NOMO-1 treated with DMSO at 0.1 percent for 48 hours (cell line): ENCODE results near the gene TSPAN9.

Experiments
- DNase-seq: peaks from one replicate; lab custom pipeline; 2025; ENCODE audit not compliant: unreplicated experiment; lab: John Stamatoyannopoulos, UW

TSPAN9 gene

DNA sequence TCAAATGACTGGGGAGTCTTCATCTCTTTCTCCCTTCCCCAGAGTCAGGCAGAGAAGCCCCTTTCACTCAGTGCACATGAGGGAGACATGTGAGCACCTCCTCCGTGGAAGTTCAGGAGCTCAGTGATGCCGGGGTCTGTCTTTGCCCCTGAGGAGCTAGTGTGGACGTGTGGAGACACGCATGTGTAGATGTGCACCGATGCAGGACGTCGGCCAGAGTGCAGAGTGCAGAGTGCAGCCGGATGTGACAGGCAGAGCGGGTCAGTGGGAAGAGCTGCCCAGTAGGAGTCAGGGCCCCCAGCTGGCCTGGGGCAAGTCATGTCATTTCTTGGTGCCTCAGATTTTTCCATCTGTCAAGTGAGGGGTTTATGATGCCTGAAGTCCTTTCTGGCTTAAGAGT is 20.7 kb downstream of the TSPAN9 start:
- DNase-seq = no peak

DNA sequence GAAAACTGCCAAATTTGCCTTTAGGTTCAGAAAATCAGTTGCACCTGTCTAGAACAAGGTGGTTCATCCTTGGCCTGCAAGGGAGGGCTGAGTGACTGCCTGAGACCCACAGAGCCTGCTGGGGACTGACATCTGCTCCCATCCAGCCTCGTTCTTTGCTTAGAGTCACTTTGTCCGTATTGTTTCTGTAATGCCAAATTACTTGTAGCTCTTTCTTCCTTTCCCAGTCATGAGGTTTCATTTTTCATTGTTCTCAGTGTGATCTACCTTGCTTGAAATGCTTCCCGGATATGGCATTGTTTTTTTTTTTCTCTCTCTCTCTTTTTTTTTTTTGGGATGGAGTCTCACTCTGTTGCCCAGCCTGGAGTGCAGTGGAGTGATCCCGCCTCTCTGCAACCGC is 21.3 kb downstream of the TSPAN9 start:
- DNase-seq = no peak

DNA sequence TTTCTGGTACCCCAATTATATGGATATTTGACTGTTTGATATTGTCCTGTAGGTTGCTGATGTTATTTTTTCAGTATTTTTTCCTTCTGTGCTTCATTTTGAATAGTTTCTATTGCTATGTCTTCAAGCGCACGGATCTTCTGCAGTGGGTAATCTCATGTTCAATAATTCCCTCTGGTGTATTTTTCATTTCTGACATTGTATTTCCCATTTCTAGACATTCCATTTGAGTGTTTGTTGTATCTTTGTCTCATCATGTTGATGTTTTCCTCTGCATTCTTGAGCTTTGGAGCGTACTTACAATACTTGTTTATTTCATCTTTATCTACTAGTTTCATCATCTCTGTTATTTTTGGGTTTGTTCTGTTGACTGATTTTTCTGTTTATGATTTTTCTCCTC is 22.0 kb downstream of the TSPAN9 start:
- no peak for DNase-seq

DNA sequence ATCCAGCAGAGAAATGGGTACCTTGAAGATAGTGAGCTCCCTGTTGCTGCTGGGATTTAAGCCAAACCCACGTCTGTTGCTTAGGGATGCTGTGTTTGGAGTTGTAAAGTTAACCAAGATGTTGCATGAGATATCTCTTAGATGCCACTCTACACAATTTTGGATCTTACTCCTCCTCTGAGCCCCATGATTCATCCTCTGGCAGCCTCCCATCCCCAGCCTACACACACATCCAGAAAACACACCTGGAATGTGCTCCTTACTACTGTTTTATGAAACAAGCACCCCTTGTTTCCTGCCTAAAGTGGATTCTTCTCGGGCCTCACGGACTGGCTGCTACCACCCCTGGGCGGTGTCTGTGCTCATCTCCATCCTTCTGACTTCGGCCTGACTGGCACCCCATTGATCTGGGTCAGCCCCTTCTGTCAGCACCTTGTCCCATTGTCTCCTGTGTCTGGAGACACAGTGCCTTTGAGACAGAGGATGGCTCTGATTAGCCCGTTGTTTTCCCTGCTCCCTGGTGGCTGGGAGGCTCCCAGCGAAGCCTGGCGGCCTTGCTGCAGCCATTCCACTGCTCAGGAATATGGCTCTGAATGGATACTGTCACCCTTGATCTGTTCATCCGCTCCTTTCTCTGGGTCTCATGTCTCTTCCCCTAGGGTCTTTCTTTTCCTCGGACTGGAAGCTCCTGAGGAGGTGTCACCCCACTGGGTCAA is 24.3 kb downstream of the TSPAN9 start:
- no peak for DNase-seq

DNA sequence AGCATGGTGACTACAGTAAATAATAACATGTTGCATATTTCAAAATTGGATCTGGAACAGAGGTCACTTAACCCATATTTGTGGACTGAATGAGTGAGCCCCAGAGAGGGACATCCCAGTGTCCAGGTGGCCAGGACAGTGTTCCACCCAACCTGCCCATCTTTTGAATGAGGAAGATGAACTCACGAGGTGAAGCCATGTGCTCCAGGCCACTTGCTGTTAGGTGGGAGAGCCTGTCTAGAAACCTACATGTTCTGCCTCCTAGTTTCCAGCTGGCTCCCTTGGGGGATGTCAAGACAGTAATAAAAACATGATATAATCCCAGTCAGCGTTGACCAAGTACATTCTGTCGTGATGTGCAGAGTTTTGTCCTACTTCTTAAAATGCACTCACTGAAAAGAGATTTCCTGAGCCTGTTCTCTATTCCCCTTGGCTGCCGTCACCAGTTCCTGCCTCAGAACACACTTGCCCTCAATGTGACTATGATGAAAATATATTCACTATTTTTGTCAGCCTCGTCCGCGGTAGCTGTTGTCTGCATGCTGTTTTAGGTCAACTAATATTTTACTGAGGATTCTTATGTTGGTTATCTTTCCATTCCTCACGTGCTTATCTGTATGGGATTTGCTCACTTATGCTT is 25.7 kb downstream of the TSPAN9 start:
- DNase-seq = no peak

DNA sequence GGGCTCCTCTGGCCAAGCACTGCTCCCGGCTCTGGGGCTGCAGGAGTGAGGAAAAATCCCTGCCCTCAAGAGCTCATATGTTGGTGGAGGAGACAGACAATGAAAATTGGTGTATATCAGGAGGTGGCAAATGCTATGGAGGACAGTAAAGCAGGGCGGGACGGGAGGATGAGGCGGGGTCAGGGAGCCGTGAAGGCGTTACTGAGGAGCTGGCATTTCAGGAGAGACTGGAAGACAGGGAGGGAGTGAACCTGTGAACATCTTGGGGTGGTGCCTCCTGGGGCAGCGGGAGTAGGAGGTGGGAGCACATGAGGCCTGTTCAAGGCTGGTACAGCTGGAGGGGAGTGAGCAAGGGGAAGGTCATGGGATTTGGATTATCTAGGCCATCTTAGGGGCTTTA is 26.6 kb downstream of the TSPAN9 start:
- DNase-seq = no peak

DNA sequence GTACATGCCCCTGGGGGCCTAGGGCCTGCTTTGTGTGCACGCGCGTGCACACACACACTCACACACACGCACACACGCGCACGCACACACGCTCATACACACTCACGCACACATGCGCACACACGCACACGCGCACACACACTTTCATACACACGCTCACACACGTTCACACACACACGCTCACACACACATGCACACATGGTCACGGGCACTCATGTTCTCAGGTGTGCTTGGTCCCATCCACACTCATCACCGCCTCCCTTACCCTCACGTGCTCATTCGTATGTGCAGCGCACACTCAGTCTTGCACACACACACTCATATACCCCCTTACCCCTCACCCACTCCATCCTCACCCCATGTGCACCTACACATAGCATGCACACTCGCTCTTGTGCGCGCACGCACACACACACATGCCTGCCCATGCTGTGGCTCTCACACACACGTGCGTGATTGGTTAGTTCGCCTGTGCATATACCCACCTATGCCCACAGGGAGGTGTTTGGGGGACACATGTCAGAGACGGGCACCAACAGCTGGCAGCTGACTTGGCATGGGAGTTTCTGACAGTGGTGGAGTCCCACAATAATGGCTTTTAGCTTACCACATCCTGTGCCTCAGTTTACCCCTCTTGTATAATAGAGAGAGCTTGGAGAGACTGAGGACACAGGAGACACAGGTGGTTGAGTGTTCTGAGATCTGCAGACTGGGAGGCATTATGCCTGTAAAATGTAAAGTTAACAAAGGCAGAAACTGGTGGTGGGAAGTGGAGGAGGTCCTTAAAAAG is 28.7 kb downstream of the TSPAN9 start:
- DNase-seq = no peak

DNA sequence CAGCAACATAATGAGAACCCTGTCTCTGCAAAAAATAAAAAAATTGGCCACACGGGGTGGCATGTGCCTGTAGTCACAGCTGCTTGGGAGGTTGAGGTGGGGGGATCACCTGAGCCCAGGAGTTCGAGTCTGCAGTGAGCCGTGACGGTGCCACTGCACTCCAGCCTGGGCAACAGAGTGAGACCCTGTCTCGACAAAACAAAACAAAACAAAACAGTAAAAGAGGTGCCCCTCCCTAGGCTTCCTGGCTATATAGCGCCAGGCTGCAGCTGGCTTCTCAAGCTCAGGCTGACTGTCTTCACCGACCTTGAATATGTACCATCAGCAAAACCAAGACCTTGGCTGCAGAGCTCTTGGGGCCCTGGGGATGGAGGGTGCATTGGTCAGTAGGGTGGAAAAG is 29.4 kb downstream of the TSPAN9 start:
- DNase-seq = no peak

DNA sequence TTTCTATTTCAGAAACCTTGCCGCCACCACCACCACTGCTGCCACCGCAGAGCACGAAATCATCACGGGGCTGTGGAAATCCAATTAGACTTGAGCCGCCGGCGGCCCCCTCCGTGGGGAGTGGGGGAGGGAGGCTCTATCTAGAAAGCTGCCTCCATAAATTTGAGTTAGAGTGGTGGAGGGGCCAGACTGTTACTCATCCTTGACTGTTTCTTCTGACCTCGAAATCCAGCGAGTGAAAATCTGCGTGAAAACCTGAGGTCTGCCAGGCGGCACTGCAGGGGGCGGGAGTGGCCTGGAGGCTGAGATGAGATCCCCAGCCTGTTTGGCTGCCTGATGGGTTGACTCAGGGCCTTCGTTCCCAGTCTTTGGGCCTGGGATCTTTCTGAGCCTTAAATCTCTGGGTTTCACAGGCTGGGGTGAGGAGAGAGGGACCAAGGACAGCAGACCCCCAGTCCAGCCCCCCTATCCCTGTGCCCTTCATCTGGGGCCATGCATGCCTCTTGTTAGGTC is 29.9 kb downstream of the TSPAN9 start:
- no peak for DNase-seq

DNA sequence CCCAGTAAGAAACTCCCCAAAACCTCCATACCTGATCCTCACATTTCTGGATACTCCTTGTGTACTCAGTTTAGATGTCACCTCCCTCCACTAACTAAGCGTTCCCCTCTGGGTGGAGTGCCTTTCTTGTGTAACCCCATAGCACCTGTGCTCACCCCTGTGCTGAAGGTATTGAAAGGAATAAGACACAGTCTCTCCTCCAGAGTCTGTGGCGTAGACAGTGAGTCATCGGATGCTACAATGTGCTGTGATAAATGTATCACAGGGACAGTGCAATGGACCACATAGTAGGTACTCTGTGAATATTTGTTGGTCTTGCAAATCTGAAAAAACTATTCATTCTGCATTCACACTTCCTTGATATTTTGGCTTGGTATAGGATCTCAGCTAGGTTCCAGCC is 30.8 kb downstream of the TSPAN9 start:
- DNase-seq = no peak

DNA sequence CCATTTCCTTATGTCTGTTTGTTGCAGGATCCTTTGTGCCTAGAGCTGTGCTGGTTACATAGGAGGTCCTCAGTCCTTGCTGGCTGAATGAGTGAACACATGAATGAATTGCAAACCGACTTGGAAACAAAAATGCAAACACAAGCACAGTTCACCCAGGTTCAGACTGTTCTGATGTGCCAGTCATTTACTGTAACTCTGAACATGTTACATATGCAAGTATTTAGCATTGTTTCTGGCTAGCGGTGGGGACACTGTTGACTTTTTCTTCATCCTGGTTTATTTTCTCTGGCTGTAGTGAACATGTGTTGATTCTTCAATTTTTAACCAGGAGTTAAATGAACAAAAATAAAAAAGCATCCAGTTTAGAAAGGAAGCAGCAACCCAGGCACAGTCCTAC is 33.4 kb downstream of the TSPAN9 start:
- no peak for DNase-seq

DNA sequence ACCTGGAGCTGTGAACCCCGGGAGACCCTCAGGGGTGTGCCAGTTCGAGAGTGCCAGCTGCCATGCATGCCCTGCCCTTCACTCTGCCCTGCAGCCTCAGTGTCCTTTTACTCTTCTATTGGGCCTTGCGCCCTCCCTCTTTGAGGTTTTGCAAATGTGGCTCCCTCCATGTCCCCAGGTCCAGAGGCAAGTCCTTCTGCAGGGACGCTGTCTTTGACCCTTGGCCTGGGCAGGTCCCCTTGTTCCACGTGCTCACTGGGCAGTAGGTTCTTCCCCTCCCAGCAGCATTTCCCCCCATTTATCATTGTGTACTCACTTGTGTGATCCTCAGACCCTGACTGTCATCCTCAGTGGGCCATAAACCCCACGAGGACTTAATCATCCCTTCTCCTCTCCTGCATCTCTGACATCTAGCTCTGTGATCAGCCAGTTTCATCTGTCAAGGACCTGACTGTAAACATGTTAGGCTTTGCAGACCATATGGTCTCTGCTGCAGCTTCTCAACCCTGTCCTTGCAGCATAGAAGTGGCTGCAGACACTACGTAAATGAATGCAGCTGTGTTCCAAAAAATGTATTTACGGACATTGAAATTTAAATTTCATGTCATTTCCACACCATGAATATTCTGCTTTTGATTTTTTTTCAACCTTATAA is 36.6 kb downstream of the TSPAN9 start:
- no peak for DNase-seq

DNA sequence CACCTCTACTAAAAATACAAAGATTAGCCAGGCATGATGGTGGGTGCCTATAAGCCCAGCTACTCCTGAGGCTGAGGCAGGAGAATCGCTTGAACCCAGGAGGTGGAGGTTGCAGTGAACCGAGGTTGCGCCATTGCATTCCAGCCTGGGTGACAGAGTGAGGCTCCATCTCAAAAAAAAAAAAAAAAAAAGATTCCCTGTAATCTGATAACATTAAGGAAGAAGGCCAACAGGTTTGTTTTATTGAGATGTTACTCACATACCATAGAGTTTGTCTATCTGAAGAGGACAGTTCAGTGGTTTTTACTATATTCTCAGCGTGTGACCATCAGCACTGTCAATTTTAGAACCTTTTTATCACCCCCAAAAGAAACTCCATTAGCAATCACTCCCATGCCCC is 37.5 kb downstream of the TSPAN9 start:
- no peak for DNase-seq

DNA sequence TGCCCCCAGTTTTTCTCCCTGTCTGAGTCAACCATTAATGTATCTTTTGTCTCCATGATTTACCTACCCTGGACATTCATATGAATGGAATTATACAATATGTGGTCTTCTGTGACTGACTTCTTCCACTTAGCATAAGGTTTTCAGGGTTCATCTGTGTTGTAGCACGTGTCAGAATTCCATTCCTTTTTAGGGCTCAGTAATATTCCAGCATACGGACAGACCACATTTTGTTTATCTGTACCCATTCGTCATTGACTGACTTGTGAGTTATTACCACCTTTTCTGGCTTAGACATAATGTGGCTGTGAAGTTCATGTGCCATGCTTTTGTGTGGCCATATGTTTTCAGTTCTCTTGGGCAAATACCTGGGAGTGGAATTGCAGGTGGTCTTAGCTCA is 37.9 kb downstream of the TSPAN9 start:
- no peak for DNase-seq

DNA sequence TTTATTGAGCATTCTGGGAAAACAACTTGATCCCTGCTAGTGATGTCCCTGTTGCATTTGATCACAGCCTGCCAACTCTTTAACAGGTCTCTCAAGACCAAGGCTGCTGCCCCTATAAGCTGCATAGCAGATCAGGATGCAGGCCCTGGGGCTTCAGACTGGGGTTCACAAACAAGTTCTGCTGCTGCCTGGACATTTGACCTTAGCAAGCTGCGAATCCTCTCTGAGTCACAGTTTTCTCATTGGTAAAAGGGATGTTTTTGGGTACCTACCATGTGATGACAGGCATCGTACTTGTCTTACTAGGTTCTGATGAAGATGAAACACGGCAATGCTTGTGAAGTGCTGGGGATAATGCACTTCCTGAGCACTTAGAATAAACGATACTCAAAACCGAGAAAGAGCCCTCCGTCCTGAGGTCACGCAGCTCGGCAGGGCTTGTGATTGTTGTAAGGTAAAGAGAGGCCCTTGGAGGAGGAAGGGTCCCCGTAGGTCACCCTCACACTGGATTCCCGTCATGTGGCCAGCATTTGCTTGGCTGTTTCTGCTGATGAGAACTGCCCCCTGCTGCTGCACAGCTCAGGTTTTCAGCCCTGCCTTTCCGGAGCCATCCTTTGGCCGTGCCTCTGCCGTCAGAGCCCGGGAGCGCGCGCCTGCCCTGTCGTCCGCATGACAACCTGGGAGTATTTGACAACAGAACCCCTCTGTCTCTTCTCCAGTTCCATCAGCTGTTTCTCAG is 39.1 kb downstream of the TSPAN9 start:
- no peak for DNase-seq

DNA sequence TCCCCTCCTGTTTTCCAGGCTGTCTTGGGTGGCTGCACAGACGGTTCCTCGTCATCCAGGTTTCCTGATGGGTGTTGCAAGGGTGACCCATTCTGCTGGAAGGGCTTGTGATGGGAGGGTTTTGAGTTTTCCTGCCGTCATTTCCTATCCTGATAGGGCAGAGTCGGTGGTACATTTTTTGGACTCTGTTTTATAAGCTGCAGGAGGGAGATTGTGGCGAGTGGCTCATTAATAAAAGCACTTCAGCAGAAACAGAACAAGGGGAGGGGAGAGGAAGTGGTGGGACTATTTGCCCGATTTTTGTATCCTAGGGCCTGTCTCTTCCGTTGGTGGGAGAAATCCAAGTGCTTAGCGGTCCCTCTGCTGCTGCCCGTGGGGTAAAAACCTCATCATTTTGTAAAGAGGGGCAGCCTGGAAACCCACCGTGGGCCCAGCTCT is 40.0 kb downstream of the TSPAN9 start:
- no peak for DNase-seq

DNA sequence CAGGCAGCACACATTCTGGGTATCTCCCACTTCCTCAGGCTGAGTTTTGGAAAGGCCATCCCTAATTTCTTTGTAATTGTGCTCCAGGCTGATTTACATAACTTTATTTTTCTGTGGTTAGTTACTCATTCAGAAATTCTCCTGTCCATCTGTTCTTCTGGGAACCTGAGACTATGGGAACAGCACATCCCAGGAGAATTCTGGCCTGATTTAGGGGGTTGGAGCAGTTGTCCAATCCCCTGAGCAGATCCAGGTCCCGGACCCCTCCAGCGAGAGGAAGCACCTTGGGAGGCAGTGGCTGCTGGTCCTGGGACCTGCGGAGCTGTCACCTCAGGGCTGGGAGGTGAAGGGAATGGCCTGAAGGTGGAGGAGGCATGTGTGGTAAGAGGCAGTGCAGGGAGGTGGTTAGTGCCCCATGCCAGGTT is 40.4 kb downstream of the TSPAN9 start:
- no peak for DNase-seq

DNA sequence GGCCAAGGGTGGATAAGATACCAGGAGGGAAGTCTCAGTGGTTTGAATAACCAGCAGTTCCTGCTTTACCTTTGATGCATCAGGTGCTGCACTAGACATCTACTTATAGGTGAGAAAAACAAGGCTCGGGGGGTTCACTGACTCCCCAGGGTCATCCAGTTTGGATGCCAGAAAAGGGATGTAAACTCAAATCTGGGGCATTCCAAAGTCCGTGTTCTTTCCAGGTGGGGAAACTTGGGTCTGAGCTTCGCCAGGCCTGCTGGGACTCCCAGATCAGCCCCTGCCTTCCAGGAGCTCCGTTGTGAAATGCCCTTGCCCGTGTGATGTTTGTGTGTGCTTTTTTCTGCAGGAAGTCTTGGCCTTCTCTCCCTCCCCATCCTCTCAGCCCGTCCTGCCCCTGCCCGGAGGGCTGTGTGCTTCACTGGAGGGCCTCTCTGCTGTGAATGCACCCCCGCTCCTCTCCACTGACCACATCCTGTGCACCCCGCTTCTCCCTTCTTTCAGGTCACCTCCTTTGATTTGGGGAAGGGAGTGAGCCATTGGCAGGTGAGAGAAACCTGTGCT is 42.1 kb downstream of the TSPAN9 start:
- DNase-seq = no peak

DNA sequence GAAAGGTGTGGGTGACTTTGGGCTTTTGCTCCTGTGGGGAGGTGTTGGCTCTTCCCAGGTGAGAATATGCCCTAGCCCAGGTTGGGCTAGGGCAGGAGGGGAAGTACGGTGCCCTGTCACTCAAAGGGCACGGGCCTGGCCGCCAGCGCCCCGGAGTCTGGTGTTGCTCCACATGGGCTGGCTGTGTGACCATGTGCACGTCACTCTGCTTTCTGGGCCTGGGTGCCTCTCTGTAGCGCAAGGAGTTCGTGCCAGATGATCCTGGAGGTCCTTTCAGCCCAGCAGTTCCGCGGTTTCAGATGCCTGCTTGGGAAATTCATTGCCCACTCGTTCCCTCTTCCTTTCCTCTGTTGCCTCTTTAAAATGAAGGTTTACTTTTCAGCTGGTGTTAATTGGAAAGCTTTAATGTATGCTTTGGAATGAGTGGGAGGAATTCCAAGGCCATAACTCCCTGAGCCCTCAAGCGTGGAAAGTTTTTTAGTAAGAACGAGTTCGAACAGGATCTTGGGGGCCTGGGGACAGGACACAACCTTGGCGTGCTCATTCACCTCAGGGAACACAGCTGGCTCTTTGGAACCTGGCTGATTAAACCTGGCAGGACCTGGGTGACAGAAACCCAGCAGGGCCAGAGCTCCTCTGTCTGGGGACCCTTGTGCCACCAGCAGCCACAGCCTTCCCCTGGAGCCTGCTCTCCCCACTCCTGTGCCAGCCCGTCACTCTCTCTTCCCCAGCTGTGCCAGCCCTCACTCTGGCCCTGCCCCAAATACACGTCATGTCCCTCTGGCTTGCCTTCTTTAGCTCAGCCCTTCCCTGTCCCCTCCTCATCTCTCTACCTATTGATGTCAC is 42.8 kb downstream of the TSPAN9 start:
- no peak for DNase-seq

DNA sequence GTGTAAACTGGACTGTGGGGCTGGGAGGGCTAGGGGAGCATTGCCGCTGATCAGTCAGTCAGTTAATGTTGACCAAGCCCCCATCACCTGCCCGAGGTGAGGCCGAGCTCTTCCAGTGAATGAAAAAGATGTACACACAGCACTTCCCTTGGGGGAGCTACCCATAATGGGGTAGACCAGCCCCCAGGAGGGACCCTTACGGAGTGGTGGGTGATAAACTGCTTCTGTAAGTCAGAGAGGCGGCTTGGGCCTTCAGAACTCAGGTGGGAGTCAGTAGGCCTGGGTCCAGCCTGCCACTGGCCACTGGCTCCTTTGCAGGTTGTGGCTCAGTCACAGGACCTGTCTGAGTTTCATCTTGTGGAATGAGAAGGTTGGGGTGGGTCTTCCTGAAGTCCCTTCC is 43.5 kb downstream of the TSPAN9 start:
- DNase-seq = no peak
